Brain microvascular endothelial cell (primary cell): ENCODE results near the gene SPHKAP.

Source experiments
- DNase-seq: peaks from one replicate; pipeline ENCODE4 v3.0.0-alpha.2; 2020
- H3K27ac ChIP-seq: fragments of 250-450 bp; sonication (Bioruptor Pico); 2 replicates; pipeline ENCODE4 v1.5.1; 2020; ENCODE audit warnings: mild to moderate bottlenecking, moderate library complexity
- H3K27me3 ChIP-seq: fragments of 250-450 bp; sonication (Bioruptor Pico); replicated peaks from 2 replicates; pipeline ENCODE4 v1.5.1; 2020; ENCODE audit warnings: mild to moderate bottlenecking
- H3K36me3 ChIP-seq: fragments of 250-450 bp; sonication (Bioruptor Pico); replicated peaks from 2 replicates; pipeline ENCODE4 v1.5.1; 2020; ENCODE audit warnings: mild to moderate bottlenecking
- H3K4me3 ChIP-seq: 2 replicates; pipeline ENCODE4 v1.5.1; 2011; ENCODE audit warnings: low read depth, mild to moderate bottlenecking, control low read depth, low read length, moderate library complexity
- in situ Hi-C: cut with HindIII; loops from 2 replicates; pipeline ENCODE4 v1.10.0; 2017; ENCODE audit warnings: low sequenced_read_pairs, low pct_ligation_motif_present
- TF ChIP-seq, protein P1 (sequence below): IDR thresholded peaks from 2 replicates; pipeline ENCODE4 v1.5.1; 2011; ENCODE audit warnings: low read depth, mild to moderate bottlenecking, moderate library complexity, low read length, control low read depth, inconsistent platforms; ENCODE audit errors: missing control alignments

Gene SPHKAP

GRCh38 chr2:227932001-227932400, 249.5 kb downstream of the SPHKAP start:
- in situ Hi-C loops, result no loop called here
- H3K27ac ChIP-seq, result no peak overlapping the region
- H3K27me3 ChIP-seq, result no peaks in the 10 kb centered on the region
- DNase-seq, result no peak
- TF ChIP-seq, protein P1, sequence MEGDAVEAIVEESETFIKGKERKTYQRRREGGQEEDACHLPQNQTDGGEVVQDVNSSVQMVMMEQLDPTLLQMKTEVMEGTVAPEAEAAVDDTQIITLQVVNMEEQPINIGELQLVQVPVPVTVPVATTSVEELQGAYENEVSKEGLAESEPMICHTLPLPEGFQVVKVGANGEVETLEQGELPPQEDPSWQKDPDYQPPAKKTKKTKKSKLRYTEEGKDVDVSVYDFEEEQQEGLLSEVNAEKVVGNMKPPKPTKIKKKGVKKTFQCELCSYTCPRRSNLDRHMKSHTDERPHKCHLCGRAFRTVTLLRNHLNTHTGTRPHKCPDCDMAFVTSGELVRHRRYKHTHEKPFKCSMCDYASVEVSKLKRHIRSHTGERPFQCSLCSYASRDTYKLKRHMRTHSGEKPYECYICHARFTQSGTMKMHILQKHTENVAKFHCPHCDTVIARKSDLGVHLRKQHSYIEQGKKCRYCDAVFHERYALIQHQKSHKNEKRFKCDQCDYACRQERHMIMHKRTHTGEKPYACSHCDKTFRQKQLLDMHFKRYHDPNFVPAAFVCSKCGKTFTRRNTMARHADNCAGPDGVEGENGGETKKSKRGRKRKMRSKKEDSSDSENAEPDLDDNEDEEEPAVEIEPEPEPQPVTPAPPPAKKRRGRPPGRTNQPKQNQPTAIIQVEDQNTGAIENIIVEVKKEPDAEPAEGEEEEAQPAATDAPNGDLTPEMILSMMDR, result no peak
- H3K4me3 ChIP-seq, result no peak overlapping the region
- H3K36me3 ChIP-seq, result no peaks in the 10 kb centered on the region
